HG02970 (cell line): ENCODE measurements around the gene TMIGD1.

Experiments used
- ATAC-seq: cut with Tn5 transposase; IDR thresholded peaks from one replicate; pipeline ENCODE4 v1.9.1; 2021; ENCODE audit warnings: mild to moderate bottlenecking, moderate library complexity, moderate number of reproducible peaks; ENCODE audit not compliant: unreplicated experiment, low FRiP score

The TMIGD1 gene

DNA sequence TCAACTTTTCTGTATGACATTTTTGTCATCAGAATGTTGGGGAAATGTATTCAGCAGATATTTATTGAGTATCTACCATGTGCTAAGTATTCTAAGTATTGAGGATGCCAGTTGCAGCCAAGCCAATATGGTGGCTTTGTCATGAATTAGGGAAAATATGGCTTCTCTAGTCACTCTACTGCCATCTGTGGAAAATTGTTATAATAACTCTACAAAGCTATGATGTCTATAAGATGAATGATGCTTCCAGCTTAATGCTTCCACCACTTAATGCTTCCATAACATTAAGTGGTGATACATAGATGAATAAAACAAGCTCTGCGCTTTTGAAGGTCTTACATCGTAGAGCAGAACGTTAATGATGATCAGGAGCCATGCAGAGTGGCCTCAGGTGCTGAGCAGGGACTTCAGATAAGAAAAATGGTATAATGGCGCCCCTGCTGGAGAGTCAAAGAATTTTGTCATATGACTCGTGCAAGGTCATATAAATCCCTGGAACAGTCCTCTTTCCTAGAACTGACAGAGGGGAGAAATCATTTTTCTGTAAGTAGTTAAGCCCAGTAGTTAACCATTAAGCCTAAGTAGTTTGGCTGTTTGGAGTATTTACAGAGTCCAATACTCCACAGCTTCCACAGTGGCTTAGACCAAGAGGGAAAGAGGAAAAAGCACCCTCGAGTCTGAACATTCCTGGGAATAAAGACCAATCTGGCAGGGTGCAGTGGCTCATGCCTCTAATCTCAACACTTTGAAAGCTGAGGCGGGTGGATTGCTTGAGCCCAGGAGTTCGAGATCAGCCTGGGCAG lies 2.7 kb upstream of the TMIGD1 start:
- ATAC-seq: no peak

DNA sequence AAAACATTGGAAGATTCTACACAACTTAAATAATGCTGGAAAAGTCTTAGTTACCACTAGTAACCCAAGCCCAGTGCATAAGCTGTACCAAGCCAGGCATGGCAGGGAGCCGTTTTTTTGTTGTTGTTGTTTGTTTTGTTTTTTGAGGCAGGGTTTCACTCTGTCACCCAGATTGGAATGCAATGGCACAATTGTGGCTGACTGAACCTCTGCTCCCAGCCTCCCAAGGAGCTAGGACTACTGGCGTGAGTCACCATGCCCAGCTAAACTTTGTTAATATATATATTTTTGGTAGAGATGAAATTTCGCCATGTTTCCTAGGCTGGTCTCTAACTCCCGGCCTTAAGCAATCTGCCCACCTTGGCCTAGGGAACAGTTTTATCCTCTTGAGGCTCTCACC lies 564 bp upstream of the TMIGD1 start:
- no peak for ATAC-seq

DNA sequence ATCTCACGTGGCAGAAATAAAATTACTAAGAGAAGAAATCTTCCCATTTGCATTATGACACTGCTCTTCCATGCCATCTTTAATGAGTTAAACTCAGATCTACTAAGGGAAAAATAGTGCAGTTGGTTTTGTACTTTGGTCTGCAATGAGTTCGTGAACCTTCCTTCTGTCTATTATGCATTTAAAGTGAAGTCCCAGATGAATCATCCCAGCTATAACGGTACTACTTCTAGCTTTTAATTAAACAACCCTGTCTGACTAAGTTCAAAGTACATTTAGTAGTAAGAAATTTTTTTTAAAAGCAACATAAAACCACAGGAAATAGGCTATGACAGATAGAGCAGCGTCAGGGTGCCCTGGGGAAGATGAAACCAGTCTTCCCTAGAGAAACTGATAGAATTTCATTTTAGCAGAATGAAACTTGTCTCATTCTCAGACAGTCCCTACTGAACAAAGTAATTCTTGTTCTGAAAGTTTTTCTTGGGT lies 1.8 kb downstream of the TMIGD1 start:
- ATAC-seq: peak; percentile 48

DNA sequence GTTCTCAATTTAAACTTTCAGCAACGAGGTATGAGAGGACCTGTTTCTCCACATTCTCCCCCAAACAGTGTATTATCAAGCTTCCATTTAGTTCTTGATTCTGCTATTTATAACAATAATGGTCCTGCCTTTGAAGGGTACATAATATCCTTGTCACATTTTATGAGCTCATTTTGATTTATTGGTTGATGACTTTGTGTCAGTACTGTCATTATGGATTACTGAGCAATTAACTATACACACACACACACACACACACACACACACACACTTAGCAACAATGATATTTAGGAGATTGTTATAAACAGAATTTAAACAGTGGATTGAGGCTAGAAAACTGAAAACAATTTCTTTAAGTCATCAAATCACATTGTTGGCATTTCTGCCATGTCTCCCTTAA lies 7.0 kb downstream of the TMIGD1 start:
- ATAC-seq: no peak

DNA sequence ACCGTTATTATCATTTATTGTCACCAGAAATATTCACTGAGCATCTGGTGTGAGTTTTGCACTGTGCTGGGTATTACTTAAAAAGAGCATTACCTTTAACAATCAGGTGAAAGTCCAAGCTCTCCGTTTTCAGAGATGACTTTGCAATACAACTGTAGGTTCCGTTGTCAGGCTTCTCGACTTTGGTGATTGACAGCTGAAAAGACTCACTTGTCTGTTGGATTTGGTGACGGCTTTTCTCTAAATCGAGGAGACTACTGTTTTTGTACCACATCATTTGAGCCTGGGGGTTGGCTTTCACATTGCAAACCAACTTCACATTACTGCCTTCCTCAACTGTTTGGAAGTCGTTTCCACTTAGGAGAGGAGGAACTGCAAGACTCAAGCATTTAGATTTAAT lies 9.1 kb downstream of the TMIGD1 start:
- no peak for ATAC-seq

DNA sequence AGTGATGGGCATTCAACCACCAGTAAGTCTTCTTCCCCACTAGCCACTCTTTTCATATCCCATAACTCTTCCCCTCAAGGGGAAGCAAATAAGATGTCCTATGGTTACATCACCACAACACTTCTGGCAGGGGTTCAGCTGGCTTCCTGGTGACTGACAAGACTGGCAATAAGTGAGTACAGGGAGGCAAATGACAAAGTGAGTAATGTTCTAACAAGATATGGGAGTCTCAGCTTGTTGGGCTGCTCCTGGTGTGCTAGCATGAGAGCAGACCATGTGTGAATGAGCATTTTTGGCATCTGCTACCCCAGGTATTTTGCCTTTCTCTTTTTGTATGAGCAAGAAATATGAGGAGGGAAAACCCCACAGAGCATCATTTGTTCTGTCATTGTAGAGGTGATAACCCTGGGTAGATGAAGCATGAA lies 9.9 kb downstream of the TMIGD1 start:
- ATAC-seq: no peak

DNA sequence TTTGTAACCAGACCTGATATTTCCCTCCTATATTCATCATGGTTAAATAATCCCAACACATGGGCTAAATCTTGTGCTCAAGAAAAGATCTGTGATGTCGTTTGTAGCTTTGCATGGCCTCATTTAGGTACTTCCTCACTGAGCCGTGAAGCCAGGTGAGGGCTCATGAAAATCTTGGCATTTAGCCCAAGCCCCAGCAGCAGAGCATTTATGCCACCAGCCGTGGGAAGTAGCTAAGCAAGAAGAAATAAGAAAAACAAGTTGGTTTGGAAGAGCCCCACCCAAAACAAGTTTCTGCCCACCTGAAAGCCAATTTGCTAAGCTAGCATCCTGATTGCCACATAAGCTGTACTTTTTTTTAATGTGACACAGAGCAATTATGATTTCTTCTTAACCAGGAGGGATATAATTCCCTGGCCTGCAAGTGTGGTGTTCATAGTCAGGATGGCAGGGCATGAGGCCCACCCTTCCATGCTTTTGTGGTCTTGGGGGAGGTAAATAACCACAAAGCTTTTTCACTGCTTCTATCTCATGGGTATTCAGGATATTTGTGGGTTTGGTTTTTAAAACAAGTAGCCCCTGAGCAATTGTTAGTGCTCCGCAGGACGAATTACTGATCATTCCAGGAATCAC lies 10.5 kb downstream of the TMIGD1 start:
- ATAC-seq: no peak

DNA sequence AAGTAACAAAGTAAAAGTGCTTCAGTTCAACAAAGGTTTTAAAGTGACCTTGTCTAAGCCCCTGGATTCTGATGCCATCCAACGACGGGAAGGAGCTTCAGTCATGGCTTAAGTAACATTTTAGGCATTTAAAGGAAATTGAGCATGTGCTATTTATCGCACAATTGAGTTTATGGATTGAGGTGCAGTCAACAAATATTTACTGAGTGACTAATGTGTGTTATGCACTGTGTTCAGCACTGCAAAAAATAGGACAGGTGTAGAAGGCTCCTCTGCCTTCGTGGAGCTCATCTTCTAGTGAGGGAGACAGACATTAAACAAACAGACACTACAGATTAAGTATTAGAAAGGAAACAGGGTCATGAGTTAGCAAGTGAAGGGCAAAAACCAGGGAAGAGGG lies 12.5 kb downstream of the TMIGD1 start:
- ATAC-seq: no peak

GRCh38 chr17:30318155-30318554 lies 15.7 kb downstream of the TMIGD1 start:
- ATAC-seq: no peak

DNA sequence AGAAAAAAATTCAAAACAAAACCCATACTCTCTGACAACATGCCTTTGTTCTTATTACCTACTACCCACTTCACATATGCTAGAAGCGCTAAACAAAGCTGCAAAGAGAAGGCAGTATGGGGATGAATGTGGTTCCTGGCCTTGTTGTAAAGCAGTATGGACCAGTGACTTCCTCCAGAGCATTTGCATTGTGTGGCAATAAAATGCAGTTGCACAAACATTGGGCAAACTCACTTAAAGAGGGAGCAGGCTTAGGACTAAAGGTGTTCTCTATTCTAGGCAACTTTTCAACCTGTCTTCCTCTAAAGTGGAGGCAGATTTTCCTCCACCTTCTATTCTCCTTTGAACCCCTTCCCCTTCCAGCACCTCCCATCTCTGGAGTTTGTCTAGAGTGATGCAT lies 17.1 kb downstream of the TMIGD1 start:
- ATAC-seq: no peak

GRCh38 chr17:30315106-30315505 lies 18.8 kb downstream of the TMIGD1 start:
- ATAC-seq: no peak

GRCh38 chr17:30314474-30314873 lies 19.4 kb downstream of the TMIGD1 start:
- ATAC-seq: no peak

- ATAC-seq: no peak
Measured at GRCh38 chr17:30312226-30312625, 21.6 kb downstream of the TMIGD1 start.

DNA sequence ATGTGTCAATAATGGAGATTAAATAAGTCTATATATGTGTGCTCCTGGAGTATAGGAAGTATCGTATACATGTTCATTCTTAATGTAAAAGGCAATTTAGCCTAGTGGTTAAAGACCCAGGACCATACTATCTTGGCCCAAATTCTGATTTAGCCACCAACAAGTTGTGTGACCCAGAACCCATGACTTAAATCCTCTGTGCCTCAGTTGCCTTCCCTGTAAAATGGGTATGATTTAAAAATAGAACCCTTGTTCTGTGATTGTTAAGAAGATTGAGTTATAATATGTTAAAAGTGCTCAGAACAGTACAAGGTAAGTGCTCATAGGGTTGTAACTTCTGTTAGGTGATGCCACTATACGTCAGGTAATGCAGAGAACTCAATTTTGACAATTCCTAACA lies 23.3 kb downstream of the TMIGD1 start:
- no peak for ATAC-seq

GRCh38 chr17:30309591-30309990 lies 24.3 kb downstream of the TMIGD1 start:
- no peak for ATAC-seq

DNA sequence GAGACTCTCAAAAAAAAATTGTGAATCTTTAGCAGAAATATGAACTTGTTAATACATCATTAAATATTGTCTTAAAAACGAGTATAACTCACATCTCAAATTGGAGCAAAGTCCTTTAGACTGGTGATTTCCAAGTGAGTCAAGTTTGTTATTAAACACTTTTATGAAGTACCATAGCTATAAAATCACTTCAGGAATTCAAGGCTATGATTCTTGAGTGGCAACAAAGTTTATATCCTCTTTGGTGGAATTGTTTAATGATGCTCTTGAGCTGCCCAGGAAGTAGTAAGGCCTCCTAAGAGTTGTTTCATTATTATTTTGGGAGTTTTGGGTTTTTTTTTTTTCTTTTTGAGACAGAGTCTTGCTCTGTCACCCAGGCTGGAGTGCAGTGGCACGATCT lies 25.5 kb downstream of the TMIGD1 start:
- no peak for ATAC-seq

GRCh38 chr17:30304778-30305177 lies 29.1 kb downstream of the TMIGD1 start:
- no peak for ATAC-seq

DNA sequence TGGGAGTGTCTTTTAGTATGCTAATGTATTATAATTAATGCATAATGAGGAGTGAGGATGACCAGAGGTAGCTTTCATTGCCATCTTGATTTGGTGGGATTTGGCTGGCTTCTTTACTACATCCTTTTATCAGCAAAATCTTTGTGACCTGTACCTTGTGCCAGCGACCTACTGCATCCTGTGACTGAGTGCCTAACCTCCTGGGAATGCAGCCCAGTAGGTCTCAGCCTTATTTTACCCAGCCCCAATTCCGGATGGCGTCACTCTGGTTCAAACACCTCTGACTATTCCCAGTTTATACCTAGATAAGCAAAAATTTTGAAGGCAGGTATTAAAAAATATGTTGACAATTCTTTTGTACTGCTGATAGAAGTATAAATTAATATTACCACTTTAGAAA lies 31.6 kb downstream of the TMIGD1 start:
- no peak for ATAC-seq

GRCh38 chr17:30300818-30301217 lies 33.0 kb downstream of the TMIGD1 start:
- ATAC-seq: no peak

DNA sequence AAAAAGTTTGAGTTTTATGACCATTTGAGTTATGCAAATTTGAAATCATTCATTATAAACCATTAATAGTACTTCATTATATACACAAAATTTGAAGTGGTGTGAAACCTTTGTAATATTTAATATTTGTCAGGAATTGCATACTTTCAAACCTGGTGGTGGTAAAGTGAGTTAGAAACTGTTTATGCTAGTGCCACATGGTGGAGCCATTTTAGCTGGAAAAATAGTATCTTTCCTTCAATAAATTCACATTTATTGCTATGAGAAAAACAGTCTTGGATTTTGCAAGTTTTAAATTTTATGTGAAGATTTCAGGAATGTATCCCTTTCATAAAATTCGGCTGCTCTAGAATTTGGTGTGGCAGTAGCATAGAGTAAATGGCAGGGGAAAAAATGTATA lies 34.9 kb downstream of the TMIGD1 start:
- ATAC-seq: no peak

DNA sequence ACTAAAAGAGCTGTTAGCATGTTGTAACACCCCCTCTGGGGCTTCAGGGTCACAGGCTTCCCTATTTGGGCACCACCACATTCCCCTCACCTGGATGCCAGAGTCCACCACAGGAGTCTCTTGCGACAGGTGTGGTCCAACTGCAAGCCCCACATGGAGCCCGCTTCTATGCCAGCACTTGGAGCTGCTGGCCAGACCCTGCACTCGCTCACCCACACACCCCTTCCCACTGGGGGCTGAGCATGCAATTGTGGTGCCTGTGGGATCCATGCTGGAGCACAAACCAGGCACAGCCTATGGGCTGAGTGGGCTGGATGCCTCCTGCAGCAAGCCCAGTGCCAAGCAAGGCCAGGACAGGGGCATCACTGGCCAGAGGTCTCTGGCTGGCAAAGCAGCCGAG lies 36.1 kb downstream of the TMIGD1 start:
- no peak for ATAC-seq

GRCh38 chr17:30296499-30297080 lies 37.3 kb downstream of the TMIGD1 start:
- ATAC-seq: no peak
